GM19463 (cell line): ENCODE measurements around the gene HSD11B2.

ENCODE experiments used
- ATAC-seq: cut with Tn5 transposase; IDR thresholded peaks from one replicate; pipeline ENCODE4 v1.9.1; 2021; ENCODE audit warnings: mild to moderate bottlenecking, moderate library complexity; ENCODE audit not compliant: unreplicated experiment

Gene HSD11B2

GRCh38 chr16:67431775-67432505 lies 1.0 kb downstream of the HSD11B2 start:
- no peak for ATAC-seq

- ATAC-seq, result no peak
Measured at GRCh38 chr16:67432506-67432890, 1.6 kb downstream of the HSD11B2 start.

GRCh38 chr16:67433131-67433719 lies 2.3 kb downstream of the HSD11B2 start:
- no peak for ATAC-seq

GRCh38 chr16:67435758-67436164 lies 4.8 kb downstream of the HSD11B2 start:
- ATAC-seq, result no peak

GRCh38 chr16:67436640-67437193 lies 5.8 kb downstream of the HSD11B2 start:
- no peak for ATAC-seq

GRCh38 chr16:67437513-67437912 lies 6.6 kb downstream of the HSD11B2 start:
- ATAC-seq, result no peak

GRCh38 chr16:67438098-67438791 lies 7.3 kb downstream of the HSD11B2 start:
- ATAC-seq, result no peak

- no peak for ATAC-seq
Measured at GRCh38 chr16:67438824-67439393, 8.0 kb downstream of the HSD11B2 start.

- ATAC-seq, result no peak
Measured at GRCh38 chr16:67441271-67441753, 10.4 kb downstream of the HSD11B2 start.

- no peak for ATAC-seq
Measured at GRCh38 chr16:67441907-67442306, 11.0 kb downstream of the HSD11B2 start.

- ATAC-seq, result no peak
Measured at GRCh38 chr16:67442581-67443255, 11.8 kb downstream of the HSD11B2 start.

GRCh38 chr16:67443265-67443664 lies 12.3 kb downstream of the HSD11B2 start:
- no peak for ATAC-seq

- ATAC-seq, result no peak
Measured at GRCh38 chr16:67444259-67445125, 13.6 kb downstream of the HSD11B2 start.

- ATAC-seq, result no peak
Measured at GRCh38 chr16:67445126-67445426, 14.2 kb downstream of the HSD11B2 start.

- ATAC-seq, result no peak
Measured at GRCh38 chr16:67445441-67445912, 14.6 kb downstream of the HSD11B2 start.

- no peak for ATAC-seq
Measured at GRCh38 chr16:67445913-67446907, 15.3 kb downstream of the HSD11B2 start.

GRCh38 chr16:67446968-67447507 lies 16.1 kb downstream of the HSD11B2 start:
- ATAC-seq, result no peak

- peak; percentile 57 for ATAC-seq
Measured at GRCh38 chr16:67447508-67448076, 16.7 kb downstream of the HSD11B2 start.
